Esophagus muscularis mucosa (tissue), 4 donors: ENCODE measurements around the gene AP1B1. TPM values are rescaled to one million over a fixed set of nuclear protein-coding genes. Genes with fewer than 3 reads are reported as not detected.

Source experiments
- DNase-seq: peaks from one replicate; pipeline ENCODE4 v3.0.0-alpha.2; 2017; ENCODE audit errors: extremely low spot score
- H3K27ac ChIP-seq, 4 donors: fragments of 200-600 bp; sonication (generic); replicated peaks in 1 of 4; 1 replicate in 3 of 4; 2 replicates in 1 of 4; pipeline ENCODE4 v1.5.1; 2016 to 2019; ENCODE audit warnings: mild to moderate bottlenecking in 1 of 4
- H3K27me3 ChIP-seq, 4 donors: fragments of 200-600 bp; sonication (generic); one replicate each; pipeline versions ENCODE4 v1.5.1 to v1.6.0; 2016 to 2019
- H3K36me3 ChIP-seq, 4 donors: fragments of 200-600 bp; sonication (generic); one replicate each; pipeline ENCODE4 v1.5.1; 2016 to 2019
- H3K4me1 ChIP-seq, 4 donors: fragments of 200-600 bp; sonication (generic); one replicate each; pipeline ENCODE4 v1.5.1; 2016 to 2019
- H3K4me3 ChIP-seq, 4 donors: fragments of 200-600 bp; sonication (generic); 1 replicate in 2 of 4; 2 replicates in 2 of 4; pipeline ENCODE4 v1.5.1; 2016 to 2019; ENCODE audit warnings: mild to moderate bottlenecking in 4 of 4, moderate library complexity in 1 of 4
- H3K9me3 ChIP-seq, 4 donors: fragments of 200-600 bp; sonication (generic); 1 replicate in 3 of 4; 2 replicates in 1 of 4; pipeline ENCODE4 v1.5.1; 2016 to 2019
- EP300 ChIP-seq: sonication (generic); formaldehyde crosslinking; IDR thresholded peaks from one replicate; pipeline ENCODE4 v1.6.1; 2017; ENCODE audit warnings: antibody characterized with exemption
- POLR2A ChIP-seq: fragments of 450-650 bp; IDR thresholded peaks from one replicate; pipeline ENCODE4 v1.6.1; 2017; ENCODE audit warnings: antibody characterized with exemption, moderate library complexity, mild to moderate bottlenecking, low read depth
- POLR2AphosphoS5 ChIP-seq, 2 donors: sonication (generic); formaldehyde crosslinking; IDR thresholded peaks; one replicate each; pipeline ENCODE4 v1.6.1; 2017; ENCODE audit warnings: antibody characterized with exemption in 2 of 2
- WGBS: methylation state at CpG from one replicate; pipeline ENCODE4 v1.1.5; 2018; 5-methylcytosine and 5-hydroxymethylcytosine counted together
- intact Hi-C: fragments of 100-400 bp; cut with DNase I; formaldehyde crosslinking; loops from one replicate; pipeline ENCODE4 v1.15.1; 2023
- total RNA-seq, 4 donors: library from RNA; depleted of rRNA; stranded (reverse); fragments of >200 nt; gene quantifications; one replicate each; pipeline versions ENCODE4 v1.1.0 to v1.2.1, GENCODE V29; 2016
- TF ChIP-seq, protein P1 (sequence below), 3 experiments: fragments of 200-600 bp in 2 of 3; fragments of 450-650 bp in 1 of 3; sonication (generic) in 2 of 3; IDR thresholded peaks; one replicate each; pipeline ENCODE4 v1.5.1; 2017 to 2019; ENCODE audit warnings: antibody characterized with exemption in 3 of 3, mild to moderate bottlenecking in 2 of 3, moderate library complexity in 1 of 3

Gene AP1B1
- total RNA-seq, 4 donors from 2014 or later = 55.6 to 72.2 (median 57.4) TPM

- intact Hi-C loops = loop anchor here (2.0 kb wide), 1 partner anchor 30 kb away; no protein-coding TSS in a partner anchor
- Histone ChIP-seq H3K4me3 (no peak overlapping the region), H3K9me3 (no peaks in the 10 kb centered on the region), H3K27me3 (no peaks in the 10 kb centered on the region), H3K36me3 (peaks cover 42 to 92% (median 79%) of the 10 kb centered on the region in 4 donors), H3K27ac (peak overlapping the region in 2 of 4 donors; percentile 57 to 80), H3K4me1 (peaks cover 22 to 44% (median 35%) of the 10 kb centered on the region in 4 donors)
- TF ChIP-seq POLR2AphosphoS5 (IDR thresholded peaks at IDR 0.05) (no peak), POLR2A (no peak), EP300 (no peak)
- TF ChIP-seq, protein P1, sequence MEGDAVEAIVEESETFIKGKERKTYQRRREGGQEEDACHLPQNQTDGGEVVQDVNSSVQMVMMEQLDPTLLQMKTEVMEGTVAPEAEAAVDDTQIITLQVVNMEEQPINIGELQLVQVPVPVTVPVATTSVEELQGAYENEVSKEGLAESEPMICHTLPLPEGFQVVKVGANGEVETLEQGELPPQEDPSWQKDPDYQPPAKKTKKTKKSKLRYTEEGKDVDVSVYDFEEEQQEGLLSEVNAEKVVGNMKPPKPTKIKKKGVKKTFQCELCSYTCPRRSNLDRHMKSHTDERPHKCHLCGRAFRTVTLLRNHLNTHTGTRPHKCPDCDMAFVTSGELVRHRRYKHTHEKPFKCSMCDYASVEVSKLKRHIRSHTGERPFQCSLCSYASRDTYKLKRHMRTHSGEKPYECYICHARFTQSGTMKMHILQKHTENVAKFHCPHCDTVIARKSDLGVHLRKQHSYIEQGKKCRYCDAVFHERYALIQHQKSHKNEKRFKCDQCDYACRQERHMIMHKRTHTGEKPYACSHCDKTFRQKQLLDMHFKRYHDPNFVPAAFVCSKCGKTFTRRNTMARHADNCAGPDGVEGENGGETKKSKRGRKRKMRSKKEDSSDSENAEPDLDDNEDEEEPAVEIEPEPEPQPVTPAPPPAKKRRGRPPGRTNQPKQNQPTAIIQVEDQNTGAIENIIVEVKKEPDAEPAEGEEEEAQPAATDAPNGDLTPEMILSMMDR (IDR thresholded peaks at IDR 0.05) = no peak
- WGBS = 83% methylated on average over 10 of the region's 10 CpGs
- no peak for DNase-seq
These were observed 45.6 kb downstream of the AP1B1 start for GRCh38 chr22:29342577-29343312.

DNA sequence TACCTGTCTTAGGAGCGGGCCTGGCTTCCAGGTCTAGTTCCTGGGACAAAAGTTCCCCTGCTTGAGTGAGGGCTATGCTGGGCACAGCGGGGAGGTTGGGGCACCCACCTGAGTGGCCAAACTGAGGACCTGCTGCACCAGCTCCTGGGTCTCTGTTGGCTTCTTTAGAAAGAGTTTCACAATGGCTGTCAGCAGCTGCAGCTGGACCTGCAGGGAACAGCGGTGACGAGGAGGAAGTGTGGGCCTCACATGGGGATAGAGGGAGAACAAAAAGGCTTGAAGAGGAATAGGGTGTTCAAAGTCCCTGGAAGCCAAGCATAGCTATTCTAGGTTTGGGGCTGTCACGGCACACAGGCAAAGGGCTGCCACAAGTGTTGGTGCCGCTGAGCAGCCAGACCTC is 46.2 kb downstream of the AP1B1 start:
- Histone ChIP-seq H3K4me1 (peaks cover 22 to 44% (median 35%) of the 10 kb centered on the region in 4 donors), H3K4me3 (no peak overlapping the region), H3K27me3 (no peaks in the 10 kb centered on the region), H3K36me3 (peaks cover 44 to 92% (median 80%) of the 10 kb centered on the region in 4 donors), H3K9me3 (no peaks in the 10 kb centered on the region), H3K27ac (no peak overlapping the region)
- no peak for DNase-seq
- WGBS = 91% methylated on average over 5 of the region's 6 CpGs
- intact Hi-C loops = loop anchor here (2.0 kb wide), 1 partner anchor 29 kb away; no protein-coding TSS in a partner anchor
- no peak for TF ChIP-seq POLR2A
- TF ChIP-seq, protein P1 (IDR thresholded peaks at IDR 0.05) = no peak

GRCh38 chr22:29341849-29342127 is 46.6 kb downstream of the AP1B1 start:
- intact Hi-C loops = loop anchor here (2.0 kb wide), 1 partner anchor 29 kb away; no protein-coding TSS in a partner anchor
- WGBS = 100% methylated on average over 1 of the region's 2 CpGs
- TF ChIP-seq POLR2AphosphoS5 (IDR thresholded peaks at IDR 0.05) (no peak), POLR2A (no peak), EP300 (no peak)
- TF ChIP-seq, protein P1 (IDR thresholded peaks at IDR 0.05) = no peak
- DNase-seq = no peak
- Histone ChIP-seq H3K27ac (no peak overlapping the region), H3K4me3 (no peak overlapping the region), H3K36me3 (peaks cover 45 to 92% (median 80%) of the 10 kb centered on the region in 4 donors), H3K9me3 (no peaks in the 10 kb centered on the region), H3K27me3 (no peaks in the 10 kb centered on the region), H3K4me1 (peaks cover 22 to 41% (median 34%) of the 10 kb centered on the region in 4 donors)

- 92% methylated on average over 19 of the region's 25 CpGs for WGBS
- peaks cover 51 to 92% (median 80%) of the 10 kb centered on the region in 4 donors for H3K36me3 ChIP-seq
These were observed 47.1 kb downstream of the AP1B1 start for GRCh38 chr22:29341056-29341848.

More at GRCh38 chr22:29341056-29341848, 47.1 kb downstream of the AP1B1 start:
- intact Hi-C loops = no loop called here
- TF ChIP-seq POLR2AphosphoS5 (IDR thresholded peaks at IDR 0.05) = no peak
- TF ChIP-seq EP300 = no peak
- TF ChIP-seq, protein P1 (IDR thresholded peaks at IDR 0.05) = no peak
- no peak for TF ChIP-seq POLR2A
- no peak for DNase-seq
- Histone ChIP-seq H3K9me3 (no peaks in the 10 kb centered on the region), H3K4me3 (no peak overlapping the region), H3K27ac (no peak overlapping the region), H3K4me1 (peaks cover 22 to 36% (median 29%) of the 10 kb centered on the region in 4 donors), H3K27me3 (no peaks in the 10 kb centered on the region)
